Activated CD4-positive, alpha-beta memory T cell treated with anti-CD3 and anti-CD28 coated beads for 36 hours (primary cell): Measurements from ENCODE around the gene GPR62. TPM values are rescaled to one million over a fixed set of nuclear protein-coding genes. Genes with fewer than 3 reads are reported as not detected.

Source experiments
- total RNA-seq, 2 experiments: library from RNA; stranded (reverse); gene quantifications; one replicate each; pipeline ENCODE4 v1.2.3, GENCODE V29; 2021

Gene GPR62
- total RNA-seq, 2 experiments from 2014 or later: not detected

Other genes with a start within 250 kb of the GPR62 start
- under 1 TPM; 0.22 to 0.29 TPM for gene GRM2, start 248.3 kb upstream of the GPR62 start, total RNA-seq
- gene IQCF6, start 176.1 kb upstream of the GPR62 start, total RNA-seq: not detected
- not detected for gene IQCF2, start 93.8 kb upstream of the GPR62 start, total RNA-seq
- gene IQCF5, start 79.8 kb upstream of the GPR62 start, total RNA-seq: not detected
- gene IQCF1, start 52.0 kb upstream of the GPR62 start, total RNA-seq: not detected
- gene RRP9, start 13.5 kb upstream of the GPR62 start, total RNA-seq: 10 to 100 TPM; 32.3 to 35.4 TPM
- gene PARP3, start 13.0 kb upstream of the GPR62 start, total RNA-seq: 10 to 100 TPM; 12.1 to 13.4 TPM
- 10 to 100 TPM; 17.3 to 19.3 TPM for gene PCBP4, start 12.1 kb downstream of the GPR62 start, total RNA-seq
- 10 to 100 TPM; 71.0 to 71.4 TPM for gene ABHD14B, start 18.7 kb downstream of the GPR62 start, total RNA-seq
- 1 to 10 TPM; 7.9 to 8.6 TPM for gene ABHD14A, start 19.7 kb downstream of the GPR62 start, total RNA-seq
- gene ACY1, start 28.2 kb downstream of the GPR62 start, total RNA-seq: 10 to 100 TPM; 53.1 to 59.2 TPM
- 1,000 to 10,000 TPM; 1,502 to 1,507 TPM for gene RPL29, start 40.5 kb downstream of the GPR62 start, total RNA-seq
- gene DUSP7, start 101.2 kb downstream of the GPR62 start, total RNA-seq: 10 to 100 TPM; 14.1 to 14.5 TPM
- gene POC1A, start 199.0 kb downstream of the GPR62 start, total RNA-seq: 10 to 100 TPM; 28.5 to 30.5 TPM
- gene ALAS1, start 242.8 kb downstream of the GPR62 start, total RNA-seq: 10 to 100 TPM; 64.4 to 64.5 TPM